ENCODE data around the gene TMEM273.

TMEM273 gene

GRCh38 chr10:49114718-49115014, 73.5 kb downstream of the TMEM273 start:
- no peak for DNase-seq

GRCh38 chr10:49113741-49114141, 74.5 kb downstream of the TMEM273 start:
- no peak for DNase-seq

- no peak for DNase-seq
Observed at GRCh38 chr10:49112851-49113250, 75.3 kb downstream of the TMEM273 start.

GRCh38 chr10:49112098-49112497, 76.1 kb downstream of the TMEM273 start:
- no peak for DNase-seq

- no peak for DNase-seq
Observed at GRCh38 chr10:49111320-49111698, 76.9 kb downstream of the TMEM273 start.

GRCh38 chr10:49110684-49111319, 77.4 kb downstream of the TMEM273 start:
- DNase-seq: no peak

GRCh38 chr10:49109669-49110340, 78.4 kb downstream of the TMEM273 start:
- peak; percentile 85 for DNase-seq

- no peak for DNase-seq
Observed at GRCh38 chr10:49108656-49109055, 79.5 kb downstream of the TMEM273 start.

- DNase-seq: no peak
Observed at GRCh38 chr10:49107887-49108267, 80.3 kb downstream of the TMEM273 start.

GRCh38 chr10:49107111-49107886, 80.9 kb downstream of the TMEM273 start:
- DNase-seq: no peak

- no peak for DNase-seq
Observed at GRCh38 chr10:49106451-49106850, 81.7 kb downstream of the TMEM273 start.

GRCh38 chr10:49105076-49105475, 83.1 kb downstream of the TMEM273 start:
- DNase-seq: no peak

All from fibroblast of skin of right quadriceps (primary cell).